ENCODE measurements around the gene BRIP1. TPM values are rescaled to one million over a fixed set of nuclear protein-coding genes. Genes with fewer than 3 reads are reported as not detected.
"Not testable (repeated sequence)": the region's sequence is repeated elsewhere in the genome, so short reads cannot be mapped to it uniquely, and the experiment has no call there.

Gene BRIP1
- total and polyA plus RNA-seq, 2 donors (not counting 1 experiment from before 2014, with no cell fraction given): 4.0 to 8.1 TPM

DNA sequence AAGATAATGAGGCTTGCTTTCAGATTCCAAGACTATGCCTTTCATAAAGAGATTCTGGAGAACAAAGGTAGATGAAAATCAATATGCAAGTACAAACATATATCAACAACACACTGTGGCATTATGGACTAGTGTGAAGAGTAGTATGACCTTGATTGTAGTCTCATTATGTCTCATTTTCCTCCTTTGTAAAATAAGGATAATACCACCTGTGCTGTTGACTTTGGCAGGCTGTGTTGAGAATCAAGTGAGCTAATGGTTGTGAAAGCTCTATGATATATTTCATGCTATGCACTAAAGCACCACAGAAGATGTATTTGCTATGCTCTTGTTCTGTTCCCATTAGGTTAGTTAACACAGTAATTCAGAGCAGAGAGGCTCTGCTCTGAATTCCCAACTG, 193.8 kb downstream of the BRIP1 start:
- no peak overlapping the region for H2AFZ ChIP-seq (ENCODE audit: low read length)
- no peaks in the 10 kb centered on the region for H3K36me3 ChIP-seq (ENCODE audit: control insufficient read depth, insufficient read depth, low read length)
- H3K27ac ChIP-seq (ENCODE audit: insufficient read depth, low read length): no peak overlapping the region
- no peaks in the 10 kb centered on the region for H3K27me3 ChIP-seq (ENCODE audit: control insufficient read depth, insufficient read depth, low read length)
- no peak overlapping the region for H3K4me3 ChIP-seq (replicated peaks in 1 of 4; ENCODE audit: control extremely low read depth in 1 of 4, insufficient read depth in 1 of 4, low read depth in 3 of 4, low read length in 4 of 4)
- no peaks in the 10 kb centered on the region for H3K4me1 ChIP-seq (ENCODE audit: control insufficient read depth, extremely low read depth, insufficient read depth, low read length)
- no peaks in the 10 kb centered on the region for H3K9me3 ChIP-seq (ENCODE audit: control insufficient read depth, insufficient read depth, low read depth, low read length)
- TF ChIP-seq, protein P1, sequence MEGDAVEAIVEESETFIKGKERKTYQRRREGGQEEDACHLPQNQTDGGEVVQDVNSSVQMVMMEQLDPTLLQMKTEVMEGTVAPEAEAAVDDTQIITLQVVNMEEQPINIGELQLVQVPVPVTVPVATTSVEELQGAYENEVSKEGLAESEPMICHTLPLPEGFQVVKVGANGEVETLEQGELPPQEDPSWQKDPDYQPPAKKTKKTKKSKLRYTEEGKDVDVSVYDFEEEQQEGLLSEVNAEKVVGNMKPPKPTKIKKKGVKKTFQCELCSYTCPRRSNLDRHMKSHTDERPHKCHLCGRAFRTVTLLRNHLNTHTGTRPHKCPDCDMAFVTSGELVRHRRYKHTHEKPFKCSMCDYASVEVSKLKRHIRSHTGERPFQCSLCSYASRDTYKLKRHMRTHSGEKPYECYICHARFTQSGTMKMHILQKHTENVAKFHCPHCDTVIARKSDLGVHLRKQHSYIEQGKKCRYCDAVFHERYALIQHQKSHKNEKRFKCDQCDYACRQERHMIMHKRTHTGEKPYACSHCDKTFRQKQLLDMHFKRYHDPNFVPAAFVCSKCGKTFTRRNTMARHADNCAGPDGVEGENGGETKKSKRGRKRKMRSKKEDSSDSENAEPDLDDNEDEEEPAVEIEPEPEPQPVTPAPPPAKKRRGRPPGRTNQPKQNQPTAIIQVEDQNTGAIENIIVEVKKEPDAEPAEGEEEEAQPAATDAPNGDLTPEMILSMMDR (conservative IDR thresholded peaks at IDR 0.05 in 1 of 2, IDR thresholded peaks at IDR 0.05 in 1 of 2; ENCODE audit: low read depth in 1 of 2, low read length in 2 of 2): no peak
- no peak overlapping the region for H3K4me2 ChIP-seq (ENCODE audit: extremely low read depth, insufficient read depth, low read length)
- no peaks in the 10 kb centered on the region for H3K79me2 ChIP-seq (ENCODE audit: control insufficient read depth, insufficient read depth, low read length)
- no peaks in the 10 kb centered on the region for H4K20me1 ChIP-seq (ENCODE audit: control insufficient read depth, extremely low read depth, insufficient read depth, low read length)
- DNase-seq (ENCODE audit: low read depth in 2 of 2): no peak
- H3K9ac ChIP-seq (ENCODE audit: insufficient read depth, low read length): no peak overlapping the region

DNA sequence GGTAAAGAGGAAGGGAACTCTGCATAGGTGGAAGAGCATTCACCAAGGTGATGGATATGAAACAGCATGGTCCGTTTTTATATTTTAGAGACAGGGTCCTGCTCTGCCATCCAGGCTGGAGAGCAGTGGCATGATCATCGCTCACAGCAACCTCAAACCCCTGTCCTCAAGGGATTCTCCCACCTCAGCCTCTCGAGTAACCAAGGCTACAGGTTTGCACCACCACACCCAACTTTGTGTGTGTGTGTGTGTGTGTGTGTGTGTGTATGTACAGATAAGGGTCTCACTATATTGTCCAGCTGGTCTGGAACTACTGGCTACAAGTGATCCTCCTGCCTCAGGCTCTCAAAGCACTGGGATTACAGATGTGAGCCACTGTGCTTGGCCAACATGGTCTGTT, 194.8 kb downstream of the BRIP1 start:
- H3K9ac ChIP-seq (ENCODE audit: insufficient read depth, low read length): no peak overlapping the region
- TF ChIP-seq, protein P1 (conservative IDR thresholded peaks at IDR 0.05 in 1 of 2, IDR thresholded peaks at IDR 0.05 in 1 of 2; ENCODE audit: low read depth in 1 of 2, low read length in 2 of 2): no peak
- no peak for TF ChIP-seq EZH2 (IDR thresholded peaks at IDR 0.05; ENCODE audit: low read length, missing control alignments)
- H2AFZ ChIP-seq (ENCODE audit: low read length): no peak overlapping the region
- no peak overlapping the region for H3K27ac ChIP-seq (ENCODE audit: insufficient read depth, low read length)
- no peak for DNase-seq (ENCODE audit: low read depth in 2 of 2)
- H3K4me3 ChIP-seq (replicated peaks in 1 of 4; ENCODE audit: control extremely low read depth in 1 of 4, insufficient read depth in 1 of 4, low read depth in 3 of 4, low read length in 4 of 4): no peak overlapping the region
- H4K20me1 ChIP-seq (ENCODE audit: control insufficient read depth, extremely low read depth, insufficient read depth, low read length): no peaks in the 10 kb centered on the region
- H3K79me2 ChIP-seq (ENCODE audit: control insufficient read depth, insufficient read depth, low read length): no peaks in the 10 kb centered on the region
- no peak overlapping the region for H3K4me2 ChIP-seq (ENCODE audit: extremely low read depth, insufficient read depth, low read length)
- no peaks in the 10 kb centered on the region for H3K27me3 ChIP-seq (ENCODE audit: control insufficient read depth, insufficient read depth, low read length)
- H3K36me3 ChIP-seq (ENCODE audit: control insufficient read depth, insufficient read depth, low read length): no peaks in the 10 kb centered on the region
- H3K9me3 ChIP-seq (ENCODE audit: control insufficient read depth, insufficient read depth, low read depth, low read length): no peaks in the 10 kb centered on the region
- H3K4me1 ChIP-seq (ENCODE audit: control insufficient read depth, extremely low read depth, insufficient read depth, low read length): no peaks in the 10 kb centered on the region

DNA sequence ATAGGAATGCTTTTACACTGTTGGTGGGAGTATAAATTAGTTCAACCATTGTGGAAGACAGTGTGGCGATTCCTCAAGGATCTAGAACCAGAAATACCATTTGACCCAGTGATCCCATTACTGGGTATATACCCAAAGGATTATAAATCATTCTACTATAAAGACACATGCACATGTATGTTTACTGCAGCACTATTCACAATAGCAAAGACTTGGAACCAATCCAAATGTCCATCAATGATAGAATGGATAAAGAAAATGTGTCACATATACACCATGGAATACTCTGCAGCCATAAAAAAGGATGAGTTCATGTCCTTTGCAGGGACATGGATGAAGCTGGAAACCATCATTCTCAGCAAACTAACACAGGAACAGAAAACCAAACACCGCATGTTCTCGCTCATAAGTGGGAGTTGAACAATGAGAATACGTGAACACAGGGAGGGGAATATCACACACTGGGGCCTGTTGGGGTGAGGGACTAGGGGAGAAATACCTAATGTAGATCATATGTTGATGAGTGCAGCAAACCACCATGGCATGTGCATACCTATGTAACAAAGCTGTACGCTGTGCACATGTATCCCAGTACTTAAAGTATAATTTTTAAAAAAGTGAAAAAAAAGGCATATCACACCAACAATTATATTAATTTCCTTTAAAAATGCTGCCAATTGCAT, 196.8 kb downstream of the BRIP1 start:
- not testable (repeated sequence) for H3K9me3 ChIP-seq (ENCODE audit: control insufficient read depth, insufficient read depth, low read depth, low read length); H3K79me2 ChIP-seq (ENCODE audit: control insufficient read depth, insufficient read depth, low read length); DNase-seq (ENCODE audit: low read depth in 2 of 2); H4K20me1 ChIP-seq (ENCODE audit: control insufficient read depth, extremely low read depth, insufficient read depth, low read length); H3K4me3 ChIP-seq (replicated peaks in 1 of 4; ENCODE audit: control extremely low read depth in 1 of 4, insufficient read depth in 1 of 4, low read depth in 3 of 4, low read length in 4 of 4); H2AFZ ChIP-seq (ENCODE audit: low read length); H3K27me3 ChIP-seq (ENCODE audit: control insufficient read depth, insufficient read depth, low read length); H3K4me1 ChIP-seq (ENCODE audit: control insufficient read depth, extremely low read depth, insufficient read depth, low read length); H3K9ac ChIP-seq (ENCODE audit: insufficient read depth, low read length); H3K4me2 ChIP-seq (ENCODE audit: extremely low read depth, insufficient read depth, low read length); H3K27ac ChIP-seq (ENCODE audit: insufficient read depth, low read length); H3K36me3 ChIP-seq (ENCODE audit: control insufficient read depth, insufficient read depth, low read length)
